Renal pelvis (tissue), 4 donors: Measurements from ENCODE around the gene USP25. TPM values are rescaled to one million over a fixed set of nuclear protein-coding genes. Genes with fewer than 3 reads are reported as not detected.

ENCODE experiments used
- DNase-seq: peaks from one replicate; pipeline ENCODE4 v3.0.0-alpha.2; 2013
- polyA plus RNA-seq, 3 donors: library from polyadenylated mRNA; unstranded; fragments of 120-200 nt; gene quantifications; one replicate each; pipeline ENCODE4 v1.2.1, GENCODE V29; 2013; ENCODE audit not compliant: insufficient read length in 3 of 3

Gene USP25
- polyA plus RNA-seq, 3 donors, result 47.8 to 58.8 (median 47.9) TPM

GRCh38 chr21:15850645-15851044 is 120.9 kb downstream of the USP25 start:
- DNase-seq, result no peak

GRCh38 chr21:15852146-15852545 is 122.4 kb downstream of the USP25 start:
- DNase-seq, result no peak

- DNase-seq, result no peak
Observed at GRCh38 chr21:15853126-15853525, 123.3 kb downstream of the USP25 start.

- no peak for DNase-seq
Observed at GRCh38 chr21:15856813-15857212, 127.0 kb downstream of the USP25 start.

- no peak for DNase-seq
Observed at GRCh38 chr21:15857740-15858139, 128.0 kb downstream of the USP25 start.

- DNase-seq, result no peak
Observed at GRCh38 chr21:15860541-15860940, 130.8 kb downstream of the USP25 start.

GRCh38 chr21:15868940-15869339 is 139.2 kb downstream of the USP25 start:
- no peak for DNase-seq

- no peak for DNase-seq
Observed at GRCh38 chr21:15870819-15871218, 141.0 kb downstream of the USP25 start.

- DNase-seq, result no peak
Observed at GRCh38 chr21:15872236-15872635, 142.5 kb downstream of the USP25 start.

GRCh38 chr21:15874615-15875014 is 144.8 kb downstream of the USP25 start:
- no peak for DNase-seq

GRCh38 chr21:15875286-15875685 is 145.5 kb downstream of the USP25 start:
- no peak for DNase-seq

GRCh38 chr21:15893902-15894301 is 164.1 kb downstream of the USP25 start:
- DNase-seq, result no peak

GRCh38 chr21:15894596-15894995 is 164.8 kb downstream of the USP25 start:
- no peak for DNase-seq

GRCh38 chr21:15895142-15896106 is 165.6 kb downstream of the USP25 start:
- DNase-seq, result no peak

- DNase-seq, result no peak
Observed at GRCh38 chr21:15896501-15896900, 166.7 kb downstream of the USP25 start.

GRCh38 chr21:15904389-15904788 is 174.6 kb downstream of the USP25 start:
- no peak for DNase-seq

GRCh38 chr21:15908187-15908586 is 178.4 kb downstream of the USP25 start:
- no peak for DNase-seq

GRCh38 chr21:15928196-15928595 is 198.4 kb downstream of the USP25 start:
- no peak for DNase-seq

GRCh38 chr21:15928686-15929425 is 199.1 kb downstream of the USP25 start:
- DNase-seq, result no peak

- no peak for DNase-seq
Observed at GRCh38 chr21:15929536-15929935, 199.8 kb downstream of the USP25 start.
